HG03378 (cell line): ENCODE data around the gene PRND.

Experiments
- ATAC-seq: cut with Tn5 transposase; IDR thresholded peaks from one replicate; pipeline ENCODE4 v1.9.1; 2021; ENCODE audit warnings: mild to moderate bottlenecking, moderate library complexity; ENCODE audit not compliant: unreplicated experiment

Gene PRND

DNA sequence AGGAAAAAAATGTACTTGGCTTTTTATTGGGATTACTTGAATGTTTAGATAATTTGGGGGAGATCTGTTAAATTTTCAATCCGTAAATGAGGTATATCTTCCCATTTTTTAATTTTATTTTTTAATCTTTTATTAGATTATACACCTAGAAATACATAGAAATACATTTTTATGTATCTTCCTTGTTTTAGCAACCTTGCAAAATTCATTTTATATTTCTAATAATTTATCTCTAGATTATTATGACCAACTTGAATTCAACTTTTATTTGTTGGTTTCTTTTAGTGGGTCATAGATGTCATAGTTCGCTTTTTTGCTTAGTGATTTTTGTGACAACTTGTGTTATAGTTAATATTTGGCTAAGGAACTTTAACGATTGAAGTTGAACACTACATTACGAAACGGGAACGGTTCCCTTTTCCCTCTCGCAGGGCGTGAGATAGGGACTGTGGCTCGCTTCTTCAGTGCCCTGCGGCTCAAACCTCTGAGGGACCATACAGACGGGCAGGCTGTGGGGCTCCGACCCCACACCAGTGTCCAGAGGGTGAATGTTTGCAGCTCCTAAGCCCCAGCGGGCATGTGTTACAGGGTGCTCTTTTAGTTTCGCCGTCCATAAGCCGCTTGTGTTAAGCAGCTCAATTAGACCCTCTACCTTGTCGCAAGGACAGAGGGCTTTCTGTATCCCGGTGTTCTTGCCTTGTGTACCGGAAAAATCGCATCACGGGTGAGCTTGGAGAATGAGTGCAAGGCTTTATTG, 53.8 kb downstream of the PRND start:
- no peak for ATAC-seq

DNA sequence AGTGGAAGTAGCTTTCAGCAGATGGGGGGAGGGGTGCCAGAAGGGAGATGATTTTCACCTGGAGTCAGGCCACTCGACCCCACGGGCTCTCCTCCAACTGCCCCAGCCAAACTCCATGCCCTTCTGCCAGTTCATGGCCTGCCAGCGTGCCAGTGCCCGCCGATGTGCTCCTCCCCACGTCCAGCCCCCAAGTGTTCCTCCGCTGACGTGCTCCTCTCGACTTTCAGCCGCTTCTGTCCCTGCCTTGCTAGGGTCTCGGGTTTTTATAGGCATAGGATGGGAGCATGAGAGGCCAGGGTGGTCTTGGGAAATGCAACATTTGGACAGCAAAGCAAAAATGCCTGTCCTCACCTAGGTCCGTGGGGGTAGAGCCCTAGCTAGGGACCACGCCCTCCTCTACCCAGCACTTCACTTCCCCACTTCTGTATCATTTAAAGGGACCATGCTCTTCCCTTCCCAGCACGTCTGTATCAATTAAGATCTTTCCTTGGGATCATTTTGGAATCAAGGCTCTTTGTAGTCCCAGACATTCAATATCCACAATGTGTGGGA, 54.4 kb downstream of the PRND start:
- no peak for ATAC-seq
